GM12878 (cell line): ENCODE measurements around the gene FKBP11. TPM values are rescaled to one million over a fixed set of nuclear protein-coding genes. Genes with fewer than 3 reads are reported as not detected.
A peak's percentile ranks its signal among the peaks of the same experiment; 100 is the strongest.

Experiments
- ATAC-seq: fragments of 200-7000 bp; cut with Tn5 transposase; 3 replicates; pipeline ENCODE4 v1.9.1; 2020; ENCODE audit warnings: mild to moderate bottlenecking, moderate library complexity
- BruUV-seq: library from RNA; stranded (reverse); fragments of 400-500 nt; replicated peaks from 2 replicates; lab custom pipeline; 2021; lab: Mats Ljungman, UMichigan
- CTCF ChIA-PET: fragments of 300-600 bp; sonication (Branson Sonifier 250); formaldehyde crosslinking; extraction: SDS; loops from one replicate; lab custom pipeline; 2021; ENCODE audit warnings: inconsistent platforms; lab: Yijun Ruan, JAX
- POLR2A ChIA-PET: fragments of 350-600 bp; formaldehyde crosslinking; extraction: SDS; loops from one replicate; lab custom pipeline; 2021; ENCODE audit warnings: inconsistent platforms; lab: Charles Lee
- RAD21 ChIA-PET: fragments of 300-600 bp; sonication (Branson Sonifier 250); formaldehyde crosslinking; loops from one replicate; lab custom pipeline; 2023; ENCODE audit warnings: antibody characterized with exemption; ENCODE audit not compliant: unreplicated experiment; lab: Charles Lee
- SMC1A ChIA-PET: fragments of 300-600 bp; sonication (Branson Sonifier 250); formaldehyde crosslinking; loops from one replicate; lab custom pipeline; 2023; ENCODE audit not compliant: unreplicated experiment, uncharacterized antibody; lab: Charles Lee
- DNase-seq: peaks from one replicate; pipeline ENCODE4 v3.0.0-alpha.2; 2011; ENCODE audit warnings: low read depth, low spot score
- FAIRE-seq: peaks from 3 replicates; lab custom pipeline; 2011; peaks lifted over from hg19 to GRCh38; lab: Jason Lieb, UNC
- H2AFZ ChIP-seq: 2 replicates; pipeline ENCODE4 v1.6.0; 2011; ENCODE audit warnings: low read depth, low read length, control low read depth; ENCODE audit not compliant: control insufficient read depth
- H3K27ac ChIP-seq: 2 replicates; pipeline ENCODE4 v1.5.1; 2011; ENCODE audit warnings: control low read depth; ENCODE audit not compliant: control insufficient read depth, insufficient read depth
- H3K27me3 ChIP-seq, 2 experiments: replicated peaks in 1 of 2; 2 replicates each; pipeline versions ENCODE4 v1.6.0 to v1.6.1; 2011; ENCODE audit warnings: low read length in 1 of 2; ENCODE audit not compliant: control insufficient read depth in 2 of 2, insufficient read depth in 2 of 2
- H3K36me3 ChIP-seq, 2 experiments: 2 replicates each; pipeline ENCODE4 v1.5.1; 2011; ENCODE audit warnings: low read length in 1 of 2; ENCODE audit not compliant: control insufficient read depth in 2 of 2, insufficient read depth in 2 of 2
- H3K4me1 ChIP-seq: 2 replicates; pipeline ENCODE4 v1.6.1; 2011; ENCODE audit warnings: mild to moderate bottlenecking, low read length, moderate library complexity, mixed read lengths; ENCODE audit not compliant: control insufficient read depth, insufficient read depth
- H3K4me2 ChIP-seq: 2 replicates; pipeline ENCODE4 v1.6.0; 2011; ENCODE audit warnings: control low read depth; ENCODE audit not compliant: control insufficient read depth, insufficient read depth
- H3K4me3 ChIP-seq: fragments of 200-600 bp; sonication (generic); 2 replicates; pipeline ENCODE4 v1.5.1; 2016
- H3K79me2 ChIP-seq: 2 replicates; pipeline ENCODE4 v1.6.0; 2011; ENCODE audit warnings: low read length; ENCODE audit not compliant: control insufficient read depth, insufficient read depth
- H3K9ac ChIP-seq: 2 replicates; pipeline ENCODE4 v1.8.0; 2011; ENCODE audit warnings: low read length, control low read depth, mixed read lengths; ENCODE audit not compliant: control insufficient read depth, insufficient read depth
- H3K9me3 ChIP-seq: replicated peaks from 3 replicates; pipeline ENCODE4 v1.5.1; 2011; ENCODE audit warnings: mild to moderate bottlenecking, low read length; ENCODE audit not compliant: control insufficient read depth, insufficient read depth
- H4K20me1 ChIP-seq: 2 replicates; pipeline ENCODE4 v1.6.0; 2011; ENCODE audit not compliant: control insufficient read depth, insufficient read depth
- ATF3 ChIP-seq: IDR thresholded peaks from 2 replicates; pipeline ENCODE4 v1.6.1; 2011; ENCODE audit warnings: low read depth, mild to moderate bottlenecking, low read length, moderate library complexity, borderline replicate concordance; ENCODE audit errors: extremely low read depth
- BCL11A ChIP-seq: IDR thresholded peaks from 2 replicates; pipeline ENCODE4 v1.6.1; 2011; ENCODE audit warnings: low read depth, low read length
- BMI1 ChIP-seq: fragments of 450-650 bp; IDR thresholded peaks from 2 replicates; pipeline ENCODE4 v1.6.1; 2016; ENCODE audit warnings: mild to moderate bottlenecking, moderate library complexity, borderline replicate concordance
- ELK1 ChIP-seq: IDR thresholded peaks from 2 replicates; pipeline ENCODE4 v1.6.1; 2012; ENCODE audit warnings: low read depth, low read length, improper control_type of control experiment
- FOXM1 ChIP-seq: IDR thresholded peaks from 2 replicates; pipeline ENCODE4 v1.6.1; 2012; ENCODE audit warnings: low read depth, mild to moderate bottlenecking, inconsistent platforms, low read length, moderate library complexity
- IKZF1 ChIP-seq: fragments of 450-650 bp; conservative IDR thresholded peaks from 2 replicates; pipeline ENCODE4 v1.6.1; 2017; ENCODE audit warnings: antibody characterized with exemption, mild to moderate bottlenecking
- MEF2B ChIP-seq: fragments of 450-650 bp; IDR thresholded peaks from 2 replicates; pipeline ENCODE4 v1.6.1; 2018; ENCODE audit warnings: mild to moderate bottlenecking, moderate library complexity; ENCODE audit not compliant: partially characterized antibody, poor library complexity, severe bottlenecking
- MTA2 ChIP-seq: fragments of 450-650 bp; IDR thresholded peaks from 2 replicates; pipeline ENCODE4 v1.6.1; 2016; ENCODE audit warnings: low read depth, mild to moderate bottlenecking, moderate library complexity
- MYB ChIP-seq: fragments of 150-350 bp; IDR thresholded peaks from 2 replicates; pipeline ENCODE4 v1.6.1; 2014; ENCODE audit warnings: mild to moderate bottlenecking, low read depth, low read length, borderline replicate concordance
- RUNX3 ChIP-seq: IDR thresholded peaks from 2 replicates; pipeline ENCODE4 v1.6.1; 2012; ENCODE audit warnings: low read length, inconsistent platforms
- SMC3 ChIP-seq: IDR thresholded peaks from 2 replicates; pipeline ENCODE4 v1.6.1; 2011; ENCODE audit warnings: low read length, improper control_type of control experiment, borderline replicate concordance
- TCF7 ChIP-seq: IDR thresholded peaks from 2 replicates; pipeline ENCODE4 v1.6.1; 2014; ENCODE audit warnings: antibody characterized with exemption, borderline replicate concordance
- USF2 ChIP-seq: IDR thresholded peaks from 2 replicates; pipeline ENCODE4 v1.6.1; 2011; ENCODE audit warnings: low read depth, low read length, improper control_type of control experiment, borderline replicate concordance
- WGBS: methylation state at CpG from one replicate; pipeline ENCODE4 v1.1.6; 2016; ENCODE audit warnings: low lambda C conversion rate; ENCODE audit not compliant: insufficient replicate concordance, insufficient coverage; ENCODE audit errors: missing lambda C conversion rate; 5-methylcytosine and 5-hydroxymethylcytosine counted together
- in situ Hi-C: fragments of 300-500 bp; cut with MboI; formaldehyde crosslinking; loops from 9 replicates; pipeline ENCODE4 v1.14.3; 2018; ENCODE audit warnings: mixed read lengths
- intact Hi-C: fragments of 100-400 bp; cut with micrococcal nuclease; formaldehyde crosslinking; loops from one replicate; pipeline ENCODE4 v1.14.2; 2022; ENCODE audit not compliant: unreplicated experiment
- polyA plus RNA-seq, 11 experiments: library from polyadenylated mRNA; depleted of rRNA in 4 of 11; unstranded in 6 of 11; stranded (reverse) in 5 of 11; fragments of >200 nt; fragmentation: Nextera tagmentation in 4 of 11; fragmentation: Illumina TruSeq in 1 of 11; extraction: Ambion mirVana in 4 of 11; extraction: Trizol in 1 of 11; gene quantifications; 1 replicate in 1 of 11; 2 replicates in 10 of 11; pipeline versions ENCODE4 v1.2.1 to v1.2.3, GENCODE V29; 2011 to 2016; ENCODE audit warnings: inconsistent platforms in 2 of 11, missing spikeins in 2 of 11, low read depth in 1 of 11
- total RNA-seq, 4 experiments: library from RNA; depleted of rRNA in 3 of 4; stranded (reverse); fragments of >200 nt in 3 of 4; fragmentation: Illumina TruSeq in 1 of 4; extraction: Trizol in 1 of 4; gene quantifications; 2 replicates each; pipeline versions ENCODE4 v1.2.1 to v1.2.3, GENCODE V29; 2013 to 2021

The FKBP11 gene
- total and polyA plus RNA-seq, 10 of the 15 experiments (the other 5 are each of a cell fraction or from before 2014, with no cell fraction given): 25.0 to 135 (median 56.5) TPM

GRCh38 chr12:48946205-48946604 lies 20.9 kb upstream of the FKBP11 start:
- intact Hi-C loops (no loop called here), in situ Hi-C loops (no loop called here)
- TF ChIP-seq RUNX3: no peak
- no peak for TF ChIP-seq ATF3
- no peak for TF ChIP-seq MEF2B
- no peak for TF ChIP-seq TCF7
- TF ChIP-seq IKZF1: no peak
- no peak for TF ChIP-seq FOXM1
- SMC1A ChIA-PET: no interaction called here
- FAIRE-seq (no peak), ATAC-seq (no peak), DNase-seq (no peak)
- H3K27me3 ChIP-seq: no peaks in the 10 kb centered on the region
- H3K4me3 ChIP-seq: no peak overlapping the region
- H3K79me2 ChIP-seq: peaks cover 18% of the 10 kb centered on the region
- H3K4me1 ChIP-seq: no peaks in the 10 kb centered on the region; the same call in 1 of the 2 replicates
- POLR2A ChIA-PET: interaction anchor here (1.0 kb wide), 1 partner anchor 11 kb away, joined by 3 read pairs; the partner anchor contains the start of gene ARF3
- H3K4me2 ChIP-seq: no peak overlapping the region
- RAD21 ChIA-PET: no interaction called here
- H3K36me3 ChIP-seq: peaks cover 3 to 16% of the 10 kb centered on the region in 2 experiments; a peak in 3 of 4 replicates
- 0 out of 2 replicates have a peak, but pooled peaks cover 3% of the 10 kb centered on the region for H4K20me1 ChIP-seq
- no peak overlapping the region for H3K9ac ChIP-seq
- no peaks in the 10 kb centered on the region for H3K9me3 ChIP-seq
- H2AFZ ChIP-seq: no peak overlapping the region
- CTCF ChIA-PET: interaction anchor here (0.9 to 6.0 kb wide), 5 partner anchors 10 to 56 kb away, joined by 3 to 24 read pairs (median 7); no protein-coding TSS in a partner anchor
- no peak overlapping the region for H3K27ac ChIP-seq
- TSS peak; percentile 41 for BruUV-seq

- Histone ChIP-seq H3K4me3 (no peak overlapping the region), H2AFZ (no peak overlapping the region), H3K9me3 (no peaks in the 10 kb centered on the region), H4K20me1 (0 out of 2 replicates have a peak, but pooled peaks cover 3% of the 10 kb centered on the region), H3K27me3 (no peaks in the 10 kb centered on the region), H3K9ac (no peak overlapping the region), H3K36me3 (peaks cover 22 to 23% of the 10 kb centered on the region in 2 experiments), H3K4me2 (no peak overlapping the region), H3K27ac (no peak overlapping the region), H3K79me2 (peaks cover 18% of the 10 kb centered on the region), H3K4me1 (no peaks in the 10 kb centered on the region; the same call in 1 of the 2 replicates)
- in situ Hi-C loops (no loop called here), intact Hi-C loops (no loop called here)
- BruUV-seq: no TSS peak
- ATAC-seq: no peak
- 84% methylated on average over 4 of the region's 4 CpGs for WGBS
- DNase-seq: no peak
- ChIA-PET CTCF (interaction anchor here (0.6 to 6.0 kb wide), 9 partner anchors 9 to 86 kb away, joined by 3 to 24 read pairs (median 4); no protein-coding TSS in a partner anchor), SMC1A (interaction anchor here (0.8 kb wide), 1 partner anchor 41 kb away, joined by 3 read pairs; no protein-coding TSS in a partner anchor), RAD21 (no interaction called here), POLR2A (interaction anchor here (1.6 kb wide), 1 partner anchor 9 kb away, joined by 4 read pairs; no protein-coding TSS in a partner anchor)
- no peak for FAIRE-seq
- TF ChIP-seq USF2: no peak
- no peak for TF ChIP-seq BMI1
- no peak for TF ChIP-seq MYB
- no peak for TF ChIP-seq BCL11A
- TF ChIP-seq MTA2: no peak
- TF ChIP-seq SMC3: no peak
- TF ChIP-seq ELK1: no peak
Observed at GRCh38 chr12:48943221-48943620, 17.9 kb upstream of the FKBP11 start.
